Esophagus muscularis mucosa (tissue), 4 donors: ENCODE results near the gene ARMC10. TPM values are rescaled to one million over a fixed set of nuclear protein-coding genes. Genes with fewer than 3 reads are reported as not detected.
"Not testable (repeated sequence)": the region's sequence is repeated elsewhere in the genome, so short reads cannot be mapped to it uniquely, and the experiment has no call there.

Experiments used
- DNase-seq: peaks from one replicate; pipeline ENCODE4 v3.0.0-alpha.2; 2017; ENCODE audit errors: extremely low spot score
- H3K27ac ChIP-seq, 4 donors: fragments of 200-600 bp; sonication (generic); replicated peaks in 1 of 4; 1 replicate in 3 of 4; 2 replicates in 1 of 4; pipeline ENCODE4 v1.5.1; 2016 to 2019; ENCODE audit warnings: mild to moderate bottlenecking in 1 of 4
- H3K27me3 ChIP-seq, 4 donors: fragments of 200-600 bp; sonication (generic); one replicate each; pipeline versions ENCODE4 v1.5.1 to v1.6.0; 2016 to 2019
- H3K36me3 ChIP-seq, 4 donors: fragments of 200-600 bp; sonication (generic); one replicate each; pipeline ENCODE4 v1.5.1; 2016 to 2019
- H3K4me1 ChIP-seq, 4 donors: fragments of 200-600 bp; sonication (generic); one replicate each; pipeline ENCODE4 v1.5.1; 2016 to 2019
- H3K4me3 ChIP-seq, 4 donors: fragments of 200-600 bp; sonication (generic); 1 replicate in 2 of 4; 2 replicates in 2 of 4; pipeline ENCODE4 v1.5.1; 2016 to 2019; ENCODE audit warnings: mild to moderate bottlenecking in 4 of 4, moderate library complexity in 1 of 4
- H3K9me3 ChIP-seq, 4 donors: fragments of 200-600 bp; sonication (generic); 1 replicate in 3 of 4; 2 replicates in 1 of 4; pipeline ENCODE4 v1.5.1; 2016 to 2019
- EP300 ChIP-seq: sonication (generic); formaldehyde crosslinking; IDR thresholded peaks from one replicate; pipeline ENCODE4 v1.6.1; 2017; ENCODE audit warnings: antibody characterized with exemption
- POLR2A ChIP-seq: fragments of 450-650 bp; IDR thresholded peaks from one replicate; pipeline ENCODE4 v1.6.1; 2017; ENCODE audit warnings: antibody characterized with exemption, moderate library complexity, mild to moderate bottlenecking, low read depth
- POLR2AphosphoS5 ChIP-seq, 2 donors: sonication (generic); formaldehyde crosslinking; IDR thresholded peaks; one replicate each; pipeline ENCODE4 v1.6.1; 2017; ENCODE audit warnings: antibody characterized with exemption in 2 of 2
- WGBS: methylation state at CpG from one replicate; pipeline ENCODE4 v1.1.5; 2018; 5-methylcytosine and 5-hydroxymethylcytosine counted together
- intact Hi-C: fragments of 100-400 bp; cut with DNase I; formaldehyde crosslinking; loops from one replicate; pipeline ENCODE4 v1.15.1; 2023
- total RNA-seq, 4 donors: library from RNA; depleted of rRNA; stranded (reverse); fragments of >200 nt; gene quantifications; one replicate each; pipeline versions ENCODE4 v1.1.0 to v1.2.1, GENCODE V29; 2016
- TF ChIP-seq, protein P1 (sequence below), 3 experiments: fragments of 200-600 bp in 2 of 3; fragments of 450-650 bp in 1 of 3; sonication (generic) in 2 of 3; IDR thresholded peaks; one replicate each; pipeline ENCODE4 v1.5.1; 2017 to 2019; ENCODE audit warnings: antibody characterized with exemption in 3 of 3, mild to moderate bottlenecking in 2 of 3, moderate library complexity in 1 of 3

Gene ARMC10
- total RNA-seq, 4 donors from 2014 or later: 28.8 to 41.2 (median 37.2) TPM

DNA sequence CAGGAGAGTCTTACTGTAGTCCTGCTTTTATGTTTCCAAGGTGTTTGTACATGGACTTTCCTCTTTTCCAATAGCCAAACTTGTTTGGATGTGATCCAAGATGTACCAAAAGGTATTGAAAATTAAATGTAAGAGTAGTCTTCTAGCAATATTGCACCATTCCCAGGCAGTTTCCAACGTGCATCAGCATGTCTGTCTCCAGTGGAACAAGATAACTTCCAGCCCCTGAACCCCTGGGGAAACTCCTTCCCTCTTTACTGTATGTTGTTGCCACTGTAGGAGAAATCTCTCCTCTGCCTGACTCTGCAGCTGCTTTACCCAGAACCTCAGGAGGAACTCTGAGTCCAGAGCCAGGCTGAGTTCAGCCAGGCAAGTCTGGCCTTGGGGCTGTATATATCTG is 18.5 kb downstream of the ARMC10 start:
- no peak overlapping the region for H3K27ac ChIP-seq
- WGBS: 42% methylated on average over 1 of the region's 1 CpG
- no peaks in the 10 kb centered on the region for H3K27me3 ChIP-seq
- no peak overlapping the region for H3K4me3 ChIP-seq
- no peak for DNase-seq
- H3K36me3 ChIP-seq: peaks cover 4 to 77% (median 28%) of the 10 kb centered on the region in 4 donors
- intact Hi-C loops: no loop called here
- no peaks in the 10 kb centered on the region for H3K4me1 ChIP-seq
- no peaks in the 10 kb centered on the region for H3K9me3 ChIP-seq
- TF ChIP-seq, protein P1, sequence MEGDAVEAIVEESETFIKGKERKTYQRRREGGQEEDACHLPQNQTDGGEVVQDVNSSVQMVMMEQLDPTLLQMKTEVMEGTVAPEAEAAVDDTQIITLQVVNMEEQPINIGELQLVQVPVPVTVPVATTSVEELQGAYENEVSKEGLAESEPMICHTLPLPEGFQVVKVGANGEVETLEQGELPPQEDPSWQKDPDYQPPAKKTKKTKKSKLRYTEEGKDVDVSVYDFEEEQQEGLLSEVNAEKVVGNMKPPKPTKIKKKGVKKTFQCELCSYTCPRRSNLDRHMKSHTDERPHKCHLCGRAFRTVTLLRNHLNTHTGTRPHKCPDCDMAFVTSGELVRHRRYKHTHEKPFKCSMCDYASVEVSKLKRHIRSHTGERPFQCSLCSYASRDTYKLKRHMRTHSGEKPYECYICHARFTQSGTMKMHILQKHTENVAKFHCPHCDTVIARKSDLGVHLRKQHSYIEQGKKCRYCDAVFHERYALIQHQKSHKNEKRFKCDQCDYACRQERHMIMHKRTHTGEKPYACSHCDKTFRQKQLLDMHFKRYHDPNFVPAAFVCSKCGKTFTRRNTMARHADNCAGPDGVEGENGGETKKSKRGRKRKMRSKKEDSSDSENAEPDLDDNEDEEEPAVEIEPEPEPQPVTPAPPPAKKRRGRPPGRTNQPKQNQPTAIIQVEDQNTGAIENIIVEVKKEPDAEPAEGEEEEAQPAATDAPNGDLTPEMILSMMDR (IDR thresholded peaks at IDR 0.05): no peak
- no peak for TF ChIP-seq POLR2AphosphoS5 (IDR thresholded peaks at IDR 0.05)
- TF ChIP-seq EP300: no peak
- no peak for TF ChIP-seq POLR2A

DNA sequence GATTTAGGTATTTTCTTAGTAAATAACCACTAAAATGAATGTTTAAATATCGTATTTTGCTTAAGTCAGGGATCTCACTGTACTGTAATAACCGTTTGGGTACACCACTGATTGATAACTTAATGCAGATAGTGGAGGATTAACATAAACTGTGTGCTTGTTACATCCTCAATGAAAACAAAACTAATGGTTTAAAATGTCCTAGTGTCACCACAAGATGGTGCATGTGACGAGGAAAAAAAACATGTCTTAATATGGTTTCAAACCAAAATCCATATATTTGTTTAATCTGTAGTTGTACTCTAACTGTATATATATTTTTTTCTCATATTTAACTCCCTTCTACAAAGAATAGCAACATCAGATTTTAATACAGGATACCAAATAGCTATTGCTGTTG is 19.2 kb downstream of the ARMC10 start:
- 49% methylated on average over 3 of the region's 3 CpGs for WGBS
- no peak overlapping the region for H3K27ac ChIP-seq
- TF ChIP-seq POLR2A: no peak
- TF ChIP-seq, protein P1 (IDR thresholded peaks at IDR 0.05): no peak
- no peak for TF ChIP-seq EP300
- no peak for TF ChIP-seq POLR2AphosphoS5 (IDR thresholded peaks at IDR 0.05)
- intact Hi-C loops: no loop called here
- H3K4me1 ChIP-seq: no peaks in the 10 kb centered on the region
- no peaks in the 10 kb centered on the region for H3K27me3 ChIP-seq
- H3K9me3 ChIP-seq: no peaks in the 10 kb centered on the region
- H3K4me3 ChIP-seq: no peak overlapping the region
- no peak for DNase-seq
- H3K36me3 ChIP-seq: peaks cover 4 to 72% (median 28%) of the 10 kb centered on the region in 4 donors

DNA sequence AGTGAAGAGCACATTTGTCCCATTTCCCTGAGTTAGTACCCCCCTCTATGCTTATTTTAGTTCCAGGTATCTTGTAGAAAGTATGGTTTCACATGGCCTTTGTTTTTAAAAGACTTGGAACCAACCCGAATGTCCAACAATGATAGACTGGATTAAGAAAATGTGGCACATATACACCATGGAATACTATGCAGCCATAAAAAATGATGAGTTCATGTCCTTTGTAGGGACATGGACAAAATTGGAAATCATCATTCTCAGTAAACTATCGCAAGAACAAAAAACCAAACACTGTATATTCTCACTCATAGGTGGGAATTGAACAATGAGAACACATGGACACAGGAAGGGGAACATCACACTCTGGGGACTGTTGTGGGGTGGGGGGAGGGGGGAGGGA is 20.6 kb downstream of the ARMC10 start:
- H3K4me3 ChIP-seq, DNase-seq, intact Hi-C loops, H3K27me3 ChIP-seq, H3K27ac ChIP-seq, H3K4me1 ChIP-seq, H3K9me3 ChIP-seq: not testable (repeated sequence)
- H3K36me3 ChIP-seq: peaks cover 4 to 65% (median 26%) of the 10 kb centered on the region in 4 donors
- 100% methylated on average over 1 of the region's 2 CpGs for WGBS

DNA sequence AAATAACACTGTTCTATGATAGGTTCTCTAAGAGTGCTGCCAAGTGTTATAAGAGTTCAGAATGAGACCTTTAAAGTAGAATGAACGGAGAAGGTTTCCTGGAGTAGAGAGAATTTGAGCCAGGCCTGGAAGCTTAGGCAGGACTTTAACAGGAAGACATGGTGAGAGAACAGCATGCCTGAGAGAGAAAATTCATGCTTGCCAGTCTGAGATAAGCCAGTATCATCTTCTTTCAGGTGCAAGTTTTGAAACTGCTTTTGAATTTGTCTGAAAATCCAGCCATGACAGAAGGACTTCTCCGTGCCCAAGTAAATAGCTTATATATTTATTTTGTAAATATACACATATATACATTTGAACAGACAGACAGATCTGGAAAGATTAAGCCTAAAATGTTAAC is 22.1 kb downstream of the ARMC10 start:
- intact Hi-C loops: no loop called here
- Histone ChIP-seq H3K27me3 (no peaks in the 10 kb centered on the region), H3K4me3 (no peak overlapping the region), H3K36me3 (peaks cover 4 to 70% (median 30%) of the 10 kb centered on the region in 4 donors), H3K4me1 (no peaks in the 10 kb centered on the region), H3K27ac (no peak overlapping the region), H3K9me3 (no peaks in the 10 kb centered on the region)
- TF ChIP-seq POLR2AphosphoS5 (IDR thresholded peaks at IDR 0.05): no peak
- no peak for TF ChIP-seq EP300
- no peak for TF ChIP-seq POLR2A
- TF ChIP-seq, protein P1 (IDR thresholded peaks at IDR 0.05): no peak
- DNase-seq: no peak
- 100% methylated on average over 2 of the region's 2 CpGs for WGBS

DNA sequence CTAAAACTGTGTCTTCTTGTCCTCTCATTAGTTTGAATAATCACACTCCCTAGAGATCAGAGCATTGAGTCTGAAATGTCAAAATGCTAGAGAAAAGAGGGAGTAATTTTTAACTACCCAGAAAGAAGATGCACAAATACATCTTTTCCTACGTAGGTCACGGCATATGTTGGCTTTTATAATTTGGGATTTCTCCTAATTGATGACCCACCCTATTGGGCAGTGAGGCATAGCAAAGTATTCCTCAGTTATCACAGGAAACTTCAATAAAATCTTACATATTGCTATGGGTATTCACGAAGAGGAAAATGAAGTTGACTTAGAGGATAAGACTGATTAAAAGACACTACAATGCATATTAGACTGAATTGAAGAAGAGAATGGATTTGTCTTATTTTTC is 25.4 kb downstream of the ARMC10 start:
- H3K9me3 ChIP-seq: no peaks in the 10 kb centered on the region
- H3K36me3 ChIP-seq: peaks cover 7 to 78% (median 22%) of the 10 kb centered on the region in 4 donors
- 63% methylated on average over 3 of the region's 3 CpGs for WGBS
- H3K27me3 ChIP-seq: no peaks in the 10 kb centered on the region
- H3K4me3 ChIP-seq: no peak overlapping the region
- TF ChIP-seq, protein P1 (IDR thresholded peaks at IDR 0.05): no peak
- TF ChIP-seq POLR2A (no peak), POLR2AphosphoS5 (IDR thresholded peaks at IDR 0.05) (no peak), EP300 (no peak)
- no peaks in the 10 kb centered on the region for H3K4me1 ChIP-seq
- DNase-seq: no peak
- intact Hi-C loops: no loop called here
- no peak overlapping the region for H3K27ac ChIP-seq
